B cell (primary cell): Measurements from ENCODE around the gene SLC16A10. TPM values are rescaled to one million over a fixed set of nuclear protein-coding genes. Genes with fewer than 3 reads are reported as not detected.

Experiments used
- ATAC-seq: fragments of 200-7000 bp; cut with Tn5 transposase; one replicate; pipeline ENCODE4 v1.10.0; 2021; ENCODE audit warnings: low read depth, mild to moderate bottlenecking, moderate number of reproducible peaks, moderate library complexity
- CTCF ChIA-PET: fragments of 350-600 bp; sonication (Branson Sonifier 250); formaldehyde crosslinking; loops from one replicate; lab custom pipeline; 2021; ENCODE audit warnings: antibody characterized with exemption, inconsistent platforms; lab: Charles Lee
- POLR2A ChIA-PET: fragments of 350-600 bp; sonication (Branson Sonifier 250); formaldehyde crosslinking; loops from one replicate; lab custom pipeline; 2021; ENCODE audit warnings: antibody characterized with exemption; lab: Charles Lee
- DNase-seq: peaks from one replicate; pipeline ENCODE4 v3.0.0; 2013
- H2AFZ ChIP-seq: 2 replicates; pipeline ENCODE4 v1.6.1; 2012; ENCODE audit warnings: mild to moderate bottlenecking, low read depth, low read length; ENCODE audit not compliant: insufficient read depth, poor library complexity, severe bottlenecking
- H3K27ac ChIP-seq, 2 donors: 1 replicate in 1 of 2; 2 replicates in 1 of 2; pipeline ENCODE4 v1.5.1; 2012 to 2013; ENCODE audit warnings: low read length in 2 of 2, mild to moderate bottlenecking in 2 of 2, moderate library complexity in 1 of 2
- H3K27me3 ChIP-seq, 4 experiments: fragments of 200-600 bp in 1 of 4; sonication (generic) in 1 of 4; replicated peaks in 1 of 4; 1 replicate in 2 of 4; 2 replicates in 2 of 4; pipeline versions ENCODE4 v1.6.1 to v1.7.0; 2013 to 2016; ENCODE audit warnings: low read length in 3 of 4, mild to moderate bottlenecking in 2 of 4, mixed read lengths in 1 of 4, moderate library complexity in 1 of 4; ENCODE audit not compliant: insufficient read depth in 4 of 4, control insufficient read depth in 3 of 4; ENCODE audit errors: control extremely low read depth in 1 of 4
- H3K36me3 ChIP-seq, 2 experiments: replicated peaks in 1 of 2; 1 replicate in 1 of 2; 2 replicates in 1 of 2; pipeline versions ENCODE4 v1.6.1 to v1.7.1; 2013; ENCODE audit warnings: low read length in 1 of 2; ENCODE audit not compliant: insufficient read depth in 2 of 2, control insufficient read depth in 1 of 2; ENCODE audit errors: control extremely low read depth in 1 of 2, extremely low read depth in 1 of 2
- H3K4me1 ChIP-seq, 2 donors: fragments of 200-600 bp in 1 of 2; sonication (generic) in 1 of 2; 1 replicate in 1 of 2; 2 replicates in 1 of 2; pipeline versions ENCODE4 v1.5.1 to v1.6.1; 2013 to 2017; ENCODE audit warnings: low read length in 2 of 2; ENCODE audit not compliant: control insufficient read depth in 2 of 2, insufficient read depth in 2 of 2
- H3K4me2 ChIP-seq: replicated peaks from 2 replicates; pipeline ENCODE3; 2012; ENCODE audit warnings: mild to moderate bottlenecking, low read depth, low read length; ENCODE audit not compliant: poor library complexity, severe bottlenecking
- H3K4me3 ChIP-seq, 5 experiments: fragments of 200-600 bp in 1 of 5; sonication (generic) in 1 of 5; 1 replicate in 3 of 5; 2 replicates in 2 of 5; pipeline versions ENCODE4 v1.5.1 to v1.7.0; 2011 to 2016; ENCODE audit warnings: low read length in 4 of 5, mild to moderate bottlenecking in 4 of 5, low read depth in 2 of 5, control low read depth in 1 of 5, moderate library complexity in 1 of 5; ENCODE audit not compliant: insufficient read depth in 1 of 5; ENCODE audit errors: control extremely low read depth in 1 of 5, extremely low read depth in 1 of 5
- H3K79me2 ChIP-seq: fragments of 200-600 bp; sonication (generic); one replicate; pipeline ENCODE4 v1.6.0; 2016; ENCODE audit warnings: low read length; ENCODE audit not compliant: control insufficient read depth, insufficient read depth
- H3K9ac ChIP-seq: fragments of 200-600 bp; sonication (generic); 2 replicates; pipeline ENCODE4 v1.6.1; 2017; ENCODE audit warnings: mild to moderate bottlenecking, low read length, moderate library complexity
- H3K9me3 ChIP-seq, 3 donors: one replicate each; pipeline versions ENCODE4 v1.6.1 to v1.7.1; 2013; ENCODE audit warnings: low read length in 2 of 3; ENCODE audit not compliant: control insufficient read depth in 2 of 3, insufficient read depth in 1 of 3; ENCODE audit errors: control extremely low read depth in 1 of 3
- H4K20me1 ChIP-seq: 2 replicates; pipeline ENCODE4 v1.6.0; 2012; ENCODE audit warnings: mild to moderate bottlenecking, low read length; ENCODE audit not compliant: insufficient read depth, control insufficient read depth, poor library complexity, severe bottlenecking
- H3K27ac Mint-ChIP-seq: one replicate; pipeline ENCODE4 v1.8.0; 2021; ENCODE audit warnings: mixed read lengths
- H3K27me3 Mint-ChIP-seq: one replicate; pipeline ENCODE4 v1.8.0; 2021; ENCODE audit warnings: mixed read lengths
- H3K4me1 Mint-ChIP-seq: one replicate; pipeline ENCODE4 v1.8.0; 2021; ENCODE audit warnings: mixed read lengths
- H3K4me3 Mint-ChIP-seq: one replicate; pipeline ENCODE4 v1.8.0; 2021; ENCODE audit warnings: mixed read lengths
- H3K9me3 Mint-ChIP-seq: one replicate; pipeline ENCODE4 v1.8.0; 2022; ENCODE audit warnings: mixed read lengths; ENCODE audit not compliant: insufficient read depth
- CTCF ChIP-seq: fragments of 200-600 bp; IDR thresholded peaks from one replicate; pipeline ENCODE4 v1.8.0; 2022; ENCODE audit warnings: antibody characterized with exemption, mild to moderate bottlenecking
- EZH2 ChIP-seq: IDR thresholded peaks from 2 replicates; pipeline ENCODE4 v1.6.1; 2012; ENCODE audit warnings: borderline replicate concordance, low read depth, mild to moderate bottlenecking, moderate library complexity, low read length; ENCODE audit not compliant: insufficient read depth, poor library complexity, severe bottlenecking
- WGBS: methylation state at CpG from one replicate; pipeline ENCODE4 v1.1.5; 2013; ENCODE audit warnings: missing lambda C conversion rate; ENCODE audit not compliant: insufficient coverage; 5-methylcytosine and 5-hydroxymethylcytosine counted together
- intact Hi-C: fragments of 100-400 bp; cut with micrococcal nuclease; formaldehyde crosslinking; loops from one replicate; pipeline ENCODE4 v1.10.0; 2022
- polyA plus RNA-seq: library from polyadenylated mRNA; depleted of rRNA; stranded (reverse); fragments of >200 nt; gene quantifications from 2 replicates; pipeline ENCODE4 v1.2.3, GENCODE V29; 2012
- total RNA-seq, 2 donors: library from RNA; stranded (reverse); fragments of 120-200 nt in 1 of 2; gene quantifications; 1 replicate in 1 of 2; 2 replicates in 1 of 2; pipeline versions ENCODE4 v1.2.3 to v1.2.4, GENCODE V29; 2013 to 2022

Gene SLC16A10
- total and polyA plus RNA-seq, 2 donors (not counting 1 experiment from before 2014, with no cell fraction given) = 0.06 to 0.71 TPM

GRCh38 chr6:111239461-111239860 is 152.2 kb downstream of the SLC16A10 start:
- Mint-ChIP-seq H3K4me1 (peaks cover 2% of the 10 kb centered on the region), H3K27me3 (peaks cover 8% of the 10 kb centered on the region), H3K4me3 (no peak overlapping the region), H3K27ac (no peak overlapping the region), H3K9me3 (no peaks in the 10 kb centered on the region)
- H3K36me3 ChIP-seq = no peaks in the 10 kb centered on the region
- H3K27me3 ChIP-seq = no peaks in the 10 kb centered on the region
- no peak overlapping the region for H3K27ac ChIP-seq
- ATAC-seq (no peak), DNase-seq (no peak)
- H3K9me3 ChIP-seq = no peaks in the 10 kb centered on the region
- TF ChIP-seq EZH2 (no peak), CTCF (no peak)
- no peaks in the 10 kb centered on the region for H3K79me2 ChIP-seq
- H2AFZ ChIP-seq = no peak overlapping the region
- intact Hi-C loops = no loop called here
- H4K20me1 ChIP-seq = no peaks in the 10 kb centered on the region
- no peak overlapping the region for H3K4me3 ChIP-seq
- 100% methylated on average over 1 of the region's 4 CpGs for WGBS
- ChIA-PET CTCF (interaction anchor here (0.7 to 1.1 kb wide), 2 partner anchors 239 to 353 kb away, joined by 3 read pairs; no protein-coding TSS in a partner anchor), POLR2A (no interaction called here)
- no peak overlapping the region for H3K4me2 ChIP-seq
- no peaks in the 10 kb centered on the region for H3K4me1 ChIP-seq
- no peak overlapping the region for H3K9ac ChIP-seq

- Histone ChIP-seq H3K79me2 (no peaks in the 10 kb centered on the region), H2AFZ (no peak overlapping the region), H3K27me3 (no peaks in the 10 kb centered on the region), H3K27ac (no peak overlapping the region), H3K9ac (no peak overlapping the region), H3K4me3 (no peak overlapping the region), H3K4me2 (no peak overlapping the region), H4K20me1 (no peaks in the 10 kb centered on the region), H3K4me1 (no peaks in the 10 kb centered on the region), H3K36me3 (no peaks in the 10 kb centered on the region), H3K9me3 (no peaks in the 10 kb centered on the region)
- WGBS = 89% methylated on average over 3 of the region's 5 CpGs
- peaks cover 4% of the 10 kb centered on the region for H3K27me3 Mint-ChIP-seq
- DNase-seq (no peak), ATAC-seq (no peak)
- ChIA-PET CTCF (interaction anchor here (1.1 kb wide), 1 partner anchor 15 kb away, joined by 3 read pairs; no protein-coding TSS in a partner anchor), POLR2A (no interaction called here)
- no peak overlapping the region for H3K27ac Mint-ChIP-seq
- H3K4me1 Mint-ChIP-seq = peaks cover 2% of the 10 kb centered on the region
- TF ChIP-seq CTCF = no peak
- TF ChIP-seq EZH2 = no peak
- intact Hi-C loops = no loop called here
- H3K9me3 Mint-ChIP-seq = no peaks in the 10 kb centered on the region
- no peak overlapping the region for H3K4me3 Mint-ChIP-seq
Measured at GRCh38 chr6:111242452-111242851, 155.1 kb downstream of the SLC16A10 start.
